Right lobe of liver (tissue), 6 donors: ENCODE results near the gene D2HGDH. TPM values are rescaled to one million over a fixed set of nuclear protein-coding genes. Genes with fewer than 3 reads are reported as not detected.
"Not testable (repeated sequence)": the region's sequence is repeated elsewhere in the genome, so short reads cannot be mapped to it uniquely, and the experiment has no call there.

Experiments
- ATAC-seq, 4 donors: fragments of 200-7000 bp; cut with Tn5 transposase; one replicate each; pipeline ENCODE4 v1.9.1; 2020; ENCODE audit warnings: mild to moderate bottlenecking in 4 of 4, moderate library complexity in 4 of 4
- DNase-seq, 3 donors: peaks; one replicate each; pipeline ENCODE4 v3.0.0-alpha.2; 2020
- H3K27ac ChIP-seq, 3 donors: fragments of 200-600 bp; one replicate each; pipeline ENCODE4 v1.8.0; 2022
- H3K27me3 ChIP-seq, 2 donors: fragments of 200-600 bp; one replicate each; pipeline ENCODE4 v1.8.0; 2022
- H3K36me3 ChIP-seq, 4 donors: fragments of 200-600 bp; sonication (generic) in 1 of 4; one replicate each; pipeline versions ENCODE4 v1.5.1 to v1.8.0; 2017 to 2022; ENCODE audit warnings: control low read depth in 1 of 4
- H3K4me1 ChIP-seq, 4 donors: fragments of 200-600 bp; sonication (generic) in 1 of 4; one replicate each; pipeline versions ENCODE4 v1.5.1 to v1.8.0; 2017 to 2022; ENCODE audit warnings: control low read depth in 1 of 4
- H3K4me3 ChIP-seq, 3 donors: fragments of 200-600 bp; one replicate each; pipeline ENCODE4 v1.8.0; 2022
- H3K9me3 ChIP-seq, 4 donors: fragments of 200-600 bp; sonication (generic) in 1 of 4; one replicate each; pipeline versions ENCODE4 v1.5.1 to v1.8.0; 2017 to 2022; ENCODE audit warnings: control low read depth in 1 of 4
- POLR2A ChIP-seq: fragments of 450-650 bp; IDR thresholded peaks from one replicate; pipeline ENCODE4 v1.6.1; 2017; ENCODE audit warnings: antibody characterized with exemption, mild to moderate bottlenecking
- WGBS: methylation state at CpG from one replicate; pipeline ENCODE4 v1.1.6; 2018; ENCODE audit warnings: low coverage, low lambda C conversion rate; ENCODE audit not compliant: insufficient coverage; ENCODE audit errors: missing lambda C conversion rate; 5-methylcytosine and 5-hydroxymethylcytosine counted together
- intact Hi-C, 2 donors: fragments of 100-400 bp; cut with DNase I; formaldehyde crosslinking; loops; one replicate each; pipeline versions ENCODE4 v1.11.2 to v1.14.1; 2022
- total RNA-seq, 6 experiments: library from RNA; depleted of rRNA in 2 of 6; stranded (reverse); fragments of >200 nt in 2 of 6; fragmentation: NEBNext Ultra II Directional in 3 of 6; extraction: Animal tissue kit (Norgen Biotek cat#: 25700) in 3 of 6; gene quantifications; one replicate each; pipeline versions ENCODE4 v1.1.0 to v1.2.4, GENCODE V29; 2016 to 2023
- TF ChIP-seq, protein P1 (sequence below), 4 donors: fragments of 200-600 bp in 3 of 4; fragments of 450-650 bp in 1 of 4; IDR thresholded peaks; one replicate each; pipeline versions ENCODE4 v1.5.1 to v1.8.0; 2016 to 2022; ENCODE audit warnings: antibody characterized with exemption in 4 of 4, mild to moderate bottlenecking in 2 of 4
- donor health status: DM: no; HTN: yes; CAD: no.
- donor health status: DM: no; HTN: no; CAD: no.
- donor health status: DM: no; HTN: no; CAD: no.
- donor health status: DM: no; HTN: yes; CAD: no.
- donor health status: DM: no; HTN: yes; CAD: no.

Gene D2HGDH
- total RNA-seq, 6 experiments from 2014 or later = 18.9 to 38.6 (median 25.9) TPM

DNA sequence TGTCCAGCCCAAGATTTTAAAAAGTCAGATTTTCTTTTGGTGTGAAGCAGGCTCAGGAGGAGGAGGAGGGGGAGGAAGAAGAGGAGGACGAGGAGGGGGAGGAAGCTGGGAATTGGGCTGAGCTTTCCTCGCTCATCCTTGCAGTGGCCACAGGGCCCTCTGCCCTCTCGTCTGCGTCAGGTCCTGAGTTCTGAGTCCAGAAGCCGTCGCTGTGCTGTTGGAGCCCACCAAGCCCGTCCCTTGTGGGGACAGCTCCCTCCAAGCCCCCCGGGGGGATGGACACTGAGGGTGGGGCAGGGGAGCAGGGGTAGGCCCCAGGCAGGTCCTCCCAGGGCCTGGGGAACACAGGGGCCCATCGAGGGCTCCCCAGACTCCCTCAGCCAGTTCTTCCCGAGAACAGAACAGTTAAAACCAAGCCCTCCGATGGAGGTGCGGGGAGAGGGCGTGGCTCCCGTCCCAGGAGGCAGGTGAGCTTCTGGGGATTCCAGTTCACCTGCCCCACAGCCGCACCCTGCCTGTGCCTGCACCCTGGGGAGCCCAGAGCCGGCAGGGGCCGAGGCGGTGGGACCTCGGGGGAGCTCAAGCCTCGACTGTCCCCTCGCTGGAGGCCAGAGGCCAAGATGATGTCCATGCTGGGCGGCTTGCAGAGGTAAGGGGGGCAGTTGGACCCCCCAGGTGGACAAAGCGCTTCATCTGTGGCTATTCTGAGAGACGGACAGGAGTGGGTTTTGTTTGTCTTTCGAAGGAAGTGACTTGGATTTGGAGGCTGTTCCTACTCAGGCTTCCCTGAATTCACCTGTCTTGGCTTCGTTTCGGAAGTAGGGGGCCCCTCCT lies 42.1 kb downstream of the D2HGDH start, which contains the start of gene GAL3ST2:
Gene GAL3ST2 (plus strand): TSS at position 487 of the 834 bp plus-strand sequence. CDS start 134 bp downstream, at position 621.
- peak in 1 of 3 donors; percentile 37 for DNase-seq
- ATAC-seq = no peak
- Histone ChIP-seq H3K27me3 (no peaks in the 10 kb centered on the region), H3K9me3 (no peaks in the 10 kb centered on the region), H3K36me3 (no peaks in the 10 kb centered on the region), H3K4me3 (no peak within 1 kb of the TSS), H3K27ac (no peak within 1 kb of the TSS), H3K4me1 (peaks cover 0 to 28% (median 6%) of the 10 kb centered on the region in 4 donors)
- WGBS = 71% methylated on average over 9 of the region's 27 CpGs
- intact Hi-C loops = no loop called here
- no peak for TF ChIP-seq POLR2A
- TF ChIP-seq, protein P1, sequence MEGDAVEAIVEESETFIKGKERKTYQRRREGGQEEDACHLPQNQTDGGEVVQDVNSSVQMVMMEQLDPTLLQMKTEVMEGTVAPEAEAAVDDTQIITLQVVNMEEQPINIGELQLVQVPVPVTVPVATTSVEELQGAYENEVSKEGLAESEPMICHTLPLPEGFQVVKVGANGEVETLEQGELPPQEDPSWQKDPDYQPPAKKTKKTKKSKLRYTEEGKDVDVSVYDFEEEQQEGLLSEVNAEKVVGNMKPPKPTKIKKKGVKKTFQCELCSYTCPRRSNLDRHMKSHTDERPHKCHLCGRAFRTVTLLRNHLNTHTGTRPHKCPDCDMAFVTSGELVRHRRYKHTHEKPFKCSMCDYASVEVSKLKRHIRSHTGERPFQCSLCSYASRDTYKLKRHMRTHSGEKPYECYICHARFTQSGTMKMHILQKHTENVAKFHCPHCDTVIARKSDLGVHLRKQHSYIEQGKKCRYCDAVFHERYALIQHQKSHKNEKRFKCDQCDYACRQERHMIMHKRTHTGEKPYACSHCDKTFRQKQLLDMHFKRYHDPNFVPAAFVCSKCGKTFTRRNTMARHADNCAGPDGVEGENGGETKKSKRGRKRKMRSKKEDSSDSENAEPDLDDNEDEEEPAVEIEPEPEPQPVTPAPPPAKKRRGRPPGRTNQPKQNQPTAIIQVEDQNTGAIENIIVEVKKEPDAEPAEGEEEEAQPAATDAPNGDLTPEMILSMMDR (IDR thresholded peaks at IDR 0.05) = no peak

DNA sequence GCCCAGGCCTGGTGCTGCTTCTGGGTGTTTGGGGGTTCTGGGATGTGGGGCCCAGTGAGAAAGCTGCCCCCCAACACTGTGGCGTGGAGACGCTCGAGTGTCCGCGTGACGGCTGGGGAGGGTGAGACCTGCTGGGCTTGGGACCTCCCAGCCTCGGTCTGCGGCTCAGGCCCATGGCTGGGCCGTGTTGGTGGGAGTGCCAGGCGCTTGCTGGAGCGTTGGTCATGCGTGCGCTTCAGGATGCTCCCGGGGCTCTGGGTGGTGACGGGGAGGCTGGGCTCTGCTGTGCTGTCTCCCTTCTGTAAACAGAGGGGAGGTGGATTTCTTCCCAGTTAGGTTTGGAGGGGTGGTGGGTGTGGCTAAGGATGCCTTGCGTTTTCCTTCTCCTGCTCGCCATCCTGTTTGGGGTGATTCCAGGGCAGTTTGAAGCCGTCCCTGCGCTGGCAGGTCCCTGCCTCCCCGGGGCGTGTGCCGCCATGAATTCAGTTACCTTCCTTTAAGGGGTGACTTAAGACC lies 42.8 kb downstream of the D2HGDH start:
- H3K4me1 ChIP-seq = peaks cover 0 to 29% (median 8%) of the 10 kb centered on the region in 4 donors
- ATAC-seq = no peak
- H3K27ac ChIP-seq = no peak overlapping the region
- DNase-seq = peak in 2 of 3 donors; percentile 14 to 38
- 96% methylated on average over 8 of the region's 22 CpGs for WGBS
- no peaks in the 10 kb centered on the region for H3K36me3 ChIP-seq
- no peaks in the 10 kb centered on the region for H3K9me3 ChIP-seq
- no peaks in the 10 kb centered on the region for H3K27me3 ChIP-seq
- TF ChIP-seq, protein P1 (IDR thresholded peaks at IDR 0.05) = no peak
- TF ChIP-seq POLR2A = no peak
- intact Hi-C loops = no loop called here
- no peak overlapping the region for H3K4me3 ChIP-seq

DNA sequence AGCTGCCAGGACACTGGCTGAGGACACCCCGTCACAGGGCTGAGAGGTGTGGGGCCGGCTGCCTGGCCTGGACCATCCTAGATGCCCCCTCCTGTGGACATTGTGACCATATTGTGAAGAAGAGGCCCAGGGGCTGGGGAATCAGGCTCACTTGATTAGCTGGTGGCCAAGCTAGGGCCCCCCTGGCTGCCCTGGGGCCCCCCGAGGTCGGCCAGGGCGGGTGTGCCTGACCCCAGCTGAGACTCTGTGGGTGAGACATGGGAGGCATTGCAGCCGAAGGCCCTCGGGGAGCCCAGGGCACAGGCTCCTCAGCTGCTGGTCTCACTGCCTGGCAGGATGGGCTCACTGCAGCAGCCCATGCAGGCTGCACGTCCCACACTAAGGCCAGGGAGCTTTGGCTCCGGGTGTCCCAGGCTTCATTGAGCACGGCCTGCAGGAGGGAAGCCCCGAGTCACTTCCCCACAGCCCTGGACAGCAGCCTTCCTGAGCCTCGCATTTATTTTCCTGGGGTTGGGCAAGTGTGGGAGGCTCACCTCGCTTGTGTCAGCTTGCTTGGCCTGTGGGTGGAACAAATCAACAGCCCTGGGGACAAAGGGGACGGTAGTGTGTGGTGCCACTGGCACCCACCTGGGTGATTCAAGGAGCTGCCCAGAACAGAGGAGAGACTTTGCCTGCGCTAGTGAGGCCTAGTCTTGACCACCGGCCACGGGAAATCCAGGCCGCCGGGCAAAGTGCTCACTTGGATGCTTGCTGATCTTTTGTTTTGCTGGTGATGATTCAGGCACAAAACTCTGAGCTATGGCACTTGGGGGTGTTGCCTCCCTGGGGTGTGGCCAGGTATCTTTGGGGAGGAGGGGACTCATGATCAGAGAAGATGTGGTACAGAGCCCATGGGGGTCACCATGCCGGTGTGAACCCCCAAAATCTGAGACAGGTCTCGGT lies 43.5 kb downstream of the D2HGDH start:
- no peak for TF ChIP-seq POLR2A
- TF ChIP-seq, protein P1 (IDR thresholded peaks at IDR 0.05) = no peak
- no peaks in the 10 kb centered on the region for H3K36me3 ChIP-seq
- no peak overlapping the region for H3K27ac ChIP-seq
- 39% methylated on average over 6 of the region's 21 CpGs for WGBS
- H3K4me3 ChIP-seq = no peak overlapping the region
- no peaks in the 10 kb centered on the region for H3K9me3 ChIP-seq
- intact Hi-C loops = no loop called here
- ATAC-seq (no peak), DNase-seq (peak in 1 of 3 donors; percentile 40)
- peaks cover 0 to 35% (median 12%) of the 10 kb centered on the region in 4 donors for H3K4me1 ChIP-seq
- no peaks in the 10 kb centered on the region for H3K27me3 ChIP-seq

DNA sequence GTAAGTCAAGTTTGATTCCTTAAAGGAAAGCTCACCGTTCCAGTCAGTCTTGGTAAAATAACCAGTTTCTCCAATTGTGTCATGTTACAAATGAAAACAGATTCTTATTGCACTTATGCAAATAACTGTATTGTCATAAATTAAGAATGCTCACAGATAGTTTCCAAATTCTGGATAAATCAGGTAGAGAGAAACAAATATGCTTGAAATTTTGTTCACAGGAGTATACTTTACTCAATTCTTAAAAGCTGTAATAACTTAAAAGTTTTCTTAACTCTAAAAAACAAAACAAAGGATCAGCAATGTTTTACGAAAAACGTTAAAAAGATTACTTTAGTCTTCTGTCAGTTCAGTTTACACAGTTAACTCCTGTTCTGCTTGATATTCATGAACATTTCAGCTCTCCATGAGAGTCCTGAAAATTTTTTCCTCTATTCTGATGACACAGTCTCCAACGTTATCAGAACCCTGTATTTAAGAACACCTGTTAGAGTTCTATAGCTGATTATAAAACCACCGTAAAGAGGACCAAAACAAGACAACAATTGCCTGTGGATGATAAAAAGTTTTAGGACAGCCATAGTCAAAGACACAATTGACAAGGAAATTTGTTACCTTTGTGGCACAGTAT lies 46.6 kb downstream of the D2HGDH start:
- peaks cover 0 to 14% (median 6%) of the 10 kb centered on the region in 4 donors for H3K4me1 ChIP-seq
- 72% methylated on average over 5 of the region's 5 CpGs for WGBS
- ATAC-seq (no peak), DNase-seq (no peak)
- H3K36me3 ChIP-seq = no peaks in the 10 kb centered on the region
- no peaks in the 10 kb centered on the region for H3K27me3 ChIP-seq
- no peak overlapping the region for H3K4me3 ChIP-seq
- no peak overlapping the region for H3K27ac ChIP-seq
- intact Hi-C loops = no loop called here
- TF ChIP-seq POLR2A = no peak
- TF ChIP-seq, protein P1 (IDR thresholded peaks at IDR 0.05) = no peak
- no peaks in the 10 kb centered on the region for H3K9me3 ChIP-seq

DNA sequence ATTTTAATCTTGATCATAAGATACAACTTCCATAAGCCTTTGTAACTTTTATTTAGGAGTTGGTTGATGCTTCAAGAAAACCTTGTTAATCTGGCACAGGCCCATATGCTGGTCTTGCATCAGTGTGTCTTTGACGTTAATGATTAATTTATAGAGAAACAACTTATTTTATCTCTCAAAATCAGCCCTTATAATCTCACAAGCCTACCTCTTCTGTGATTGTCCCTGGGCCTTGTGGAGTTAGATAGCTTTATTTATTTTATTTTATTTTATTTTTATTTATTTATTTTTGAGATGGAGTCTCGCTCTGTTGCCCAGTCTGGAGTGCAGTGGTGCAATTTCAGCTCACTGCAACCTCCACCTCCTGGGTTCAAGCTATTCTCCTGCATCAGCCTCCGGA lies 47.6 kb downstream of the D2HGDH start:
- H3K36me3 ChIP-seq, H3K9me3 ChIP-seq, H3K27me3 ChIP-seq, intact Hi-C loops, H3K4me3 ChIP-seq: not testable (repeated sequence)
- Histone ChIP-seq H3K4me1 (peaks cover 0 to 14% (median 6%) of the 10 kb centered on the region in 4 donors), H3K27ac (peak overlapping the region in 2 of 3 donors; percentile 2 to 27)
- ATAC-seq (peak in 3 of 4 donors; percentile 27 to 61 (median 58)), DNase-seq (peak in 1 of 3 donors; percentile 51)
- WGBS = 46% methylated on average over 3 of the region's 3 CpGs
